GM21526 (cell line): ENCODE results near the gene CELF1.

Experiments used
- ATAC-seq: cut with Tn5 transposase; IDR thresholded peaks from one replicate; pipeline ENCODE4 v1.9.1; 2021; ENCODE audit warnings: moderate library complexity; ENCODE audit not compliant: unreplicated experiment, low FRiP score

CELF1 gene

DNA sequence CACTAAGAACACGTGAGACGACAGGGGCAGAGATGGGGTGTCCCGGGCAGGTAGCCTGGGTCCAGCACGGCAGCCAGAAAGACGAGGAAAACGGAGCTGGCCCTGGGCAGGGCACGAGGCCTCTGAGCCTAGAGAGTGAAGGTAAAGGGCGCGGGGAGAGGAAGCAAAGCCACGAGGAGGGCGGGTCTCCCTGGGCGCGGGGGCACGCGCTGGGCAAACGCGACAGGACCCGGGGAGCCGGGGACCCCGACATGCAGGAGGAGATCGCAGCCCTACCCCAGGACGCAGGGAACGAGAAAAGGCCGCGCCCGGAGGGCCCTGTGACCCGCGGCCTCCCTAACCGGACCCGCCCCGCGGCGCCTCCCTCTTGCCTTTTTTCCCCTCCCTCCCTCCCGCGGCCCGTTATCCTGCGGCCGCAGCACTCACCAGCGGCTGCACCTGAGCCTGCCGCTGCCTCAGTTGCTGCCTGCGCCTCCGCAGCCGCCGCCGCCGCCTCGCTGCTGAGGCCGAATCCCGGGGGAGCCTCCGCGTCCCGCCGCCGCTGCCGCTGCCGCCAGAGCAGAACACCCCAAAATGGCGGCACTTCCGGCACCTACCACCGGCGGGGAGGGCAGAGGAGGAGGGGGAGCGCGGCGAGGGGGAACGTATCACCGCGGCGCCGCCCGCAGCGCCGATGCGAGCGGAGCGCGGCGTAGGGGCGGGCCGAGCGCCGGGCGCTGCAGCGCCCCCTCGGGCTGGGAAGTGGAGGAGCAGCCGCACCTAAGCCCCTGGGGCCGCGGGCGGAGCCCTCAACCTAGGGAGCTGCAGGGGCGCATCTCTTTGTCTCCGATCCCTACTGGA, at the start of gene CELF1:
CELF1 (minus strand) TSS at position 567 of the 840 bp plus-strand sequence. CDS start 53,609 bp downstream, outside the sequence.
- ATAC-seq: peak; percentile 84

GRCh38 chr11:47599902-47600301, 47.0 kb upstream of the CELF1 start:
- ATAC-seq: no peak

DNA sequence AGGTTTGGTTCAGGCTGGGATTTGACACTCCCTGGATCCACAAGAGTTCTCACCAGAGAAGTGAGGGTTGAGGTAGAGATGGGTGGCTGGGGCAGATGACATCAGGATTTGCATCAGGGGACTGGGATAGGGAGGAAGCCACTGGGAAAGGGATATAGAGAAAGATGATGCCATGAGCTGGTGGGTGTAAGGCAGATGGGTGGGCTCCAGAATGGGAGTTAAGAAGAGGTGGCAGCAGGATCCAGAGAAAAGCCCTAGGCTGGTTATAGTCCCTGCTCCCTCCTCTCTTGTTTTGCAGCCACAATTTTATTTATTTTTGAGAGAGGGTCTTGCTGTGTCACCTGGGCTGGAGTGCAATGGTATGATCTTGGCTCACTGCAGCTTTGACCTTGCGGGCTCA, 43.0 kb upstream of the CELF1 start:
- no peak for ATAC-seq

GRCh38 chr11:47595029-47595428, 42.1 kb upstream of the CELF1 start:
- ATAC-seq: no peak

DNA sequence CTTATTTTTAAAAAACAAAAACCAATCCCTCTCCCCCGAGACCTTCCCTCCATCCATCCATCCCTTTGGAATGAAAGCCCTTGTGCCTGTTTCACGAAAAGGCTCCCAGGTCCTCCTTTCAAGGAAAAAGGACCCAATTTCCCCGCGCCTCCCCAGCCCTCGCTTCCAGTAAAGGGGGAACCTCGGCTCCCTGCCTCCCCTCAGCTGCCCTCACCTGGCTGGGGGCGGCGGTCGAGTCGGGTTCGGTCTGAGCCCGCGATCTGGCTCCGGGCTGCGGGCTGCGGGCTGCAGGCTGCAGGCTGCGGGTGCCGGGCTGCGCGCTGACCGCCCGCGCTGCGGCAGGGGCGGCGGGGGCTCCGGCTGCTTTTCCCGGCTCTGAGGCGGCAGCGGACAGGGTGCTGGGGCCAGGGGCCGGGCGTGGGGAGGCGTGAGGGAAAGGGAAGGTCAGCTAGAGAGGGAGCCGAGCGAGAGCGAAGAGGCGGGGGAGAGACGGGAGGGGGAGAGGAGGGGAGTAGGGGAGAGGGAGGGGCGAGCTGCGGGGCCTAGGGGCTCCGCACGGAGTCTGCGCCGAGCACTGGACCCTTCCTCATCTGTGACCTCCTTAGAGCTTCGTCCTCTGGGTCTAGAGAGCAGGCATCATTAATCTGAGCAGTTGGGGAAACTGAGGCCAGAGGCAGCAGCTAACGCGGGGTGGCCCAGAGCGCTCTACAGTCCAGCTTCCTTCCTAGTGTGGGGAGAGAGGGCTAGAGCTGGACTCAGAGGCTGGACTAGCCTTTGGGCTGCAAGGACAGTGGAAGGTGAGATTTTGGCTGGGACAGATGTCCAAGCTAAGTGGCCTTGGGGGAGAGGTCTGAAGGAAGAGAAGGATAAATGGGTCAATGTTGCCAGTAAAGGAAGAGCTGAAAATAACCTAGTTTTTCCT, 41.3 kb upstream of the CELF1 start, which contains the start of gene C1QTNF4:
C1QTNF4 (minus strand) TSS at position 478 of the 922 bp plus-strand sequence. CDS start 3,601 bp downstream, outside the sequence.
- no peak for ATAC-seq

DNA sequence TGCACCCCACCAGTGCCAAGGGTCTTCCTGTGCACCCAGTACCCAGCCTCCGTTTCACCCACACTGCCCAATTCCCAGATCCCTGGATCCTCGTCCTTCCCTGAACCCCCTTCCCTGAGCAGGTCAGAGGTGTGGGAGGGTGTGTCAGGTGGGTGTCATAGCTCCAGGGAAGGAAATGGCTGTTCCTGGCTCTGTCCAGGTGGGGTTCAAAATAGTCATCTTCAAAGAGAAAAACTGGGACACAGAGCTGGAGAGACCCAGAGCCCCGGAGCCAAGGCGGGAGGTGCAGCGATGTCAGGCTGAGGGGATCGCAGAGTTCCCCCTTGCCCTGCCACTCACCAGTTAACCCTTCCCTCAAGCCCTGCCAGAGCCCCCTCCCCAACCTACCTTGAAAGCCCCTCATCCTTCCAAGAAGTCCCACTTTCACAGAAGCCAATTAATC, 40.6 kb upstream of the CELF1 start:
- ATAC-seq: no peak

DNA sequence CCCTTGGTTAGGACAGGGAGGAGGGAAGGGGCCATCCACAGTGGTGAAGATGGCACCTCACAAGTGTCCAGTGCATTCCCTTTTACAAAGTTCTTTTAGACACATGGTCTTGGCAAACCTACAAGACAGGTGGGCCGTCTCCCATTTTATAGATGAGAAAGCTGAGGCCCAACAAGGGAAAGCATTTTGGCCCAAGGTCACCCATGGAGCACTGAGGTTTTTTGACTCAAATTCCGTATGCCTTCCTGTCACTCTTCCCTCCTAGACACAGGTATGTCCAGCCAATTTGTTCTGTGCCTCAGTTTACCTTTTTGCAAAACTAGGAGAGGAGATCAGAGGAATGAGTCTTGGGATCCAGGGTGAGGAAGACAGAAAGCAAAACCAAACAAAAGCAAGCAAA, 40.0 kb upstream of the CELF1 start:
- no peak for ATAC-seq

DNA sequence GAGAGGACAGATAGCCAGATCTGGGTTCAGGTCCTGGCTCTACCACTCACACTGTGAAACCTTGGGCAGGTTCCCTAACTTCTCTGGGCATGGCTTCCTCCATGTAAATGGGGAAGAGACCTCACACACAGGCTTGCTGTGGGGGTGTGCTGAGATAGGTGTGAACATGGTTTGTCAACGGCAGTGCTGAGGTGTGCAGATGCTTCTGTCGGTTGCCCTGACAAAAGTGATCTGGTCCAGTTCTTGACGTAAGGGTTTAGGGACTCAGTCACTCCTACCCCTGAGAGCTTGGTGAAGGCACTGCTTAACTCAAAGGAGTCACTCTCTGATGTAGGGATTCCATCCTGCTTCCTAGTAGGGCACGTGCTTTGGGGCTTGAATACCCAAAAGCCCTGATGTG, 39.3 kb upstream of the CELF1 start:
- no peak for ATAC-seq

DNA sequence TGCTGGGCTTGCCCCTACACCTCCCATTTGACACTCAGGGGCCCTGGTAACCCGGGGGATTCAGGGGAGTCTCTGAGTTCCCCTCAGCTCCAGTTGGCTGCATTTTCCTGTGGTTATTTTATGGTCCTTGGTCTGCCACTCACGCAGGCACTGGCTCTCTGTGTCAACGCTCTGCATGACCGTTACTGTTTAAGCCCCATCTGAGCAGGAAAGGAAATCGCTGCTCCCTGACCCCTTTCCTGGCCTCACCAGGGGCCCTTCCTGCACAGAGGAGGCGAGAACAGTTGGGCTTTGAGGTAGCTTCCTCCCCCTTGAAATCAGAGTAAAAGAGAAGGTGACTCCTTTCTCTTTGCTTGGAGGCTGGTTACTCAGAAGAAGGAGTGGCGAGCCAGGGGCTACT, 38.8 kb upstream of the CELF1 start:
- no peak for ATAC-seq

- ATAC-seq: no peak
Measured at GRCh38 chr11:47589977-47590861, 37.3 kb upstream of the CELF1 start.

DNA sequence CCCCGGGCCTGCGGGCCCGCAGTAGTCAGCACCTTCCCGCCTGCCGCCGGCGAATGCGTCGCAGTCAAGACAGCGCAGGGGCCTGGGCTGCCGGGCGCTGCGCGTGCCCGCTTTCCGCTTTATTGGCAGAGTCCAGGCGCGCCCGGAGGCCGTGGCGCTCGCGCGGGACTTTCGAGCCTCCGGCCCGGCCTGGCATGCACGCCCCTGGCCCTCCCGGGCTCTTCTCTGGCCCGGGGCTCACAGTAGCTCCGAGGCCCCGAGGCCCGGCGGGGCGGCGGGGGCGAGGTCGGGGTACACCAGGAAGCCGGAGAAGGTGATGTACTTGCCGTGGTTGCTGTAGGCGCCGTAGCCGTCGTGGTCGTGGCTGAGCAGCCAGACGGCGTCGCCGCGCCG, 36.6 kb upstream of the CELF1 start:
- ATAC-seq: no peak

GRCh38 chr11:47589118-47589517, 36.2 kb upstream of the CELF1 start:
- no peak for ATAC-seq

DNA sequence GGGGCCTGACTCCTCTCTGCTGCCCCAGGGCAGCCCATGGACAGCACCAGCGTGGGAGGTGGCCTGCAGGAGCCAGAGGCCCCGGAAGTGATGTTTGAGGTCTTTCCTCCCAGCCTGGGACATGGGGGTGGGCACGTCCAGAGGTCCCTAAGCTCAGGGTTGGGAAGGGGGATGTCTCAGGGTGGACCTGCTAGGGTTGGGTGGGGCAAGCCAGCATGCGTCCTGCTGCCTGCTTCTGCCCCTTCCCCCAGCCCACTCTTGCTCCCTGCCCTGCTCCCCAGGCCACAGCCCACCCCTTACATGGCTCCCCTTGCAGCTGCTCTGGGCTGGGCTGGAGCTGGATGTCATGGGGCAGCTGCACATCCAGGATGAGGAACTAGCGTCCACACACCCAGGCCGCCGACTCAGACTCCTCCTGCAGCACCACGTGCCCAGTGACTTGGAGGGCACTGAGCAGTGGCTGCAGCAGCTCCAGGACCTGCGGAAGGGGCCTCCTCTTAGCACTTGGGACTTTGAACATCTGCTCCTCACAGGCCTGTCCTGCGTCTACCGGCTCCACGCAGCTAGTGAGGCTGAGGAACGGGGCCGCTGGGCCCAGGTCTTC, 34.9 kb upstream of the CELF1 start:
- ATAC-seq: no peak

DNA sequence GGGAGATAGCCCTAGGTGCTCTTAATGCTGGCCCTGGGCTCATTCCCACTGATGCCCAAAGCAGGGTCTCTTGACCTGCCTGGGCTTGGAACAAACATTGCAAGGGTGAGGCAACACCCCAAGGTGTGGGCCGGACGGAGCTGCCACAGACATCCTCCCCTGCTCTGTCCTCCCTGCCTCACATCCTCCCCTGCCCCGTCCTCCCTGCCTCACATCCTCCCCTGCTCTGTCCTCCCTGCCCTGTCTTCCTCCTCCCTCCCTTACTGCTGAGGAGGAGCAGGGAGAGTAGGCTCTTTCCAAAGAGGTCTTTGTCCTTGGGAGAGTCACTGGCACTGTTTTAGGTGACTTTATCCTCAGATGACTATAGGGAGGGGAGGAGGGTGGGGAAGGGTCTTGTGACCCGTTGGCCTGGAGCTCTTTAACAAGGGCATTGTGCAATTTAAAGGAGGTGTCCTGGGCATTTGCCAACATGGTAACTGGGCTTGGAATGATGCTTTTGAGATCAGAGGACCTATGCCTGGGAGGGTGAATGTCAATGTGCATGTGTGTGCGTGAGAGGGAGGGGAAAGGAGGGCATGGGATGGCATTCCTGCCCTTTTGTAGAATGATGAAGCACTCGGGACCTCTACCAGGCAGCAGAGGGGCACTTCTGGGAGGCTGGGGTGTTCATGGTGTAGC, 34.2 kb upstream of the CELF1 start:
- ATAC-seq: no peak

DNA sequence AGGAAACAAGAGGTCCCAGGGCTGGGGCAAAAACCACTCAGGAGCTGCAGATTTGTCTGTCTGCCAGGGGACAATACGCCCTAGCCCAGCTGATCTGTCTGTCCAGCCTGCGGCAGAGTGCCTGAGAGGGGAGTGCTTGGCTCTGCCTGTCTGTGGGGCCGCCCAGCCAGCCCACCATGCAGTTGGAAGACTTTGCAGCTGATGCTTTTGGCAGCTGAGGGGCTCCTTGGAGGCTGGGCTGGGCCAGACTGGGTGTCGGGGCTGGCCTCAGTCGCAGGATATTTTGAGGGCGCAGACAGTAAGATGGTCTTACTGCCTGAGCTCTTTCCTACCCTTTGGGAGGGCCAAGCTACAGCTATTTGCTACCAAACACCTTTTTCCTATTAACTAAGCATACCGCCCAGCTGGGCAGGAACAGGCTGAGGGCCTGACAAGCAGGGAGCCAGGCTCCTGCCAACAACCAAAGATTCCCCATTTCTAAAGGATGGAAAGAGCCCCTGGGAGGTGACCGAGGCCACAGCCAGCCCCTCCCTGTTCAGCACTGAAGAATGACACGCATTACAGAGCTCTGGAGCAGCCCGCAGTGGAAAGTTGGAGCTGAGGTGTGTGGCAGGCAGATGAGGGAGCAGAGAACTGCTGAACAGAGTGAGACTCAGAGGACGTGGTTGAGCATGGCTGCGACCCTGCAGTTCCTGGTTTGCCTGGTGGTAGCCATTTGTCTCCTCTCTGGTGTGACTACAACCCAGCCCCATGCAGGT, 33.3 kb upstream of the CELF1 start, which contains the start of gene FAM180B:
FAM180B (plus strand) TSS at position 581 of the 758 bp plus-strand sequence; CDS start at position 672, 91 bp downstream.
- ATAC-seq: no peak

- ATAC-seq: no peak
Measured at GRCh38 chr11:47583844-47584243, 30.9 kb upstream of the CELF1 start.

DNA sequence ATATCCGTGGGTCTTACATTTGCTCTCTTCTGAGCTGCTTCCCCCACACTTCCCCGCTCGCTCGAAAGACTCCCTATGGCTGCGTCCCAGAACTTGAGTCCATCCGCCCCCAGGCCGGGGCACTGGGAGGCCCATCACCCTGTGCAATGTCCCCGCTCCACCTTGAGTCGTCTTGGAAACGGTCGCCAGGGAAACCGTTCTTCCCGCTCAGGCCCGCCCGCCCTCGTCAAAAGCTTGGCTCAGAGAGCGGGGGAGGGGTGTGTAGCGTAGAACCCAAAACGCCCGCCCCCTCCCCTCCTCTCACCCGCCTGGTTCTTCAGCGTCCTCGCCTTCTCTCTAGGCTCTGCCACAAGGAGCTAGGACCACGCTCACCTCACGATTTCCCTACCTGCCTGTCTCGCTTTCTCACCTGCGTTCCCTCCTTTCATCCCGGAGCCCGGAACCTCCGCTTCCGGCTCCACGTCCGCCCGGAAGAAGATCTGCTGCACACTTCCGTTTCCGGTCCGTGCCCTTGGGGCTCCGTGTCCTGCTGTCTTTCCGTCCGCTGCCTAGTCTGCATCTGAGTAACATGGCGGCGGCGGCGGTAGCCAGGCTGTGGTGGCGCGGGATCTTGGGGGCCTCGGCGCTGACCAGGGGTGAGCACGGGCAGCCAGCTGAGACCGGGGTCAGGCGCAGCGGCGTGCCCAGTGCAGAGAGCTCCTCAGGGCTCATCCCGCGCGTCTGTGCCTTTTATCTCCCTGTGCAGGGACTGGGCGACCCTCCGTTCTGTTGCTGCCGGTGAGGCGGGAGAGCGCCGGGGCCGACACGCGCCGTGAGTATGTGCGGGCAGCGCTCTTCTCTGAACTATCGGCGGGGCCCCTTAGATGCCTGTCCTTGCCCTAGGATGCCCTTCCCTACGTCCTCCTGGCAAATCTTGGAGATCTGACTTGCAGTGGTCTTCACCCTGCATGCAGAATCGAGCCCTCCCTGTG, 25.9 kb upstream of the CELF1 start, which contains the start of the genes KBTBD4 and NDUFS3:
KBTBD4 (minus strand) TSS at position 447 of the 971 bp plus-strand sequence; CDS start at position 428, 19 bp downstream.
NDUFS3 (plus strand) TSS at position 551 of the 971 bp plus-strand sequence; CDS start at position 569, 18 bp downstream.
- peak; percentile 84 for ATAC-seq
